H1 (cell line): ENCODE measurements around the gene RPL28. TPM values are rescaled to one million over a fixed set of nuclear protein-coding genes. Genes with fewer than 3 reads are reported as not detected.

ENCODE experiments used
- CTCF ChIA-PET: fragments of 300-600 bp; sonication (Branson Sonifier 250); formaldehyde crosslinking; loops from one replicate; lab custom pipeline; 2021; ENCODE audit not compliant: partially characterized antibody; lab: Charles Lee
- POLR2A ChIA-PET: fragments of 300-600 bp; sonication (Branson Sonifier 250); formaldehyde crosslinking; loops from one replicate; lab custom pipeline; 2021; ENCODE audit warnings: inconsistent platforms; ENCODE audit not compliant: partially characterized antibody; lab: Charles Lee
- DNase-seq, 2 experiments: peaks; one replicate each; pipeline versions ENCODE4 v3.0.0 to v3.0.0-alpha.2; 2010 to 2022; ENCODE audit warnings: low spot score in 2 of 2, low read depth in 1 of 2, mixed read lengths in 1 of 2
- FAIRE-seq: peaks from 2 replicates; lab custom pipeline; 2011; peaks lifted over from hg19 to GRCh38; lab: Jason Lieb, UNC
- H2AFZ ChIP-seq: 2 replicates; pipeline ENCODE4 v1.8.1; 2012; ENCODE audit warnings: low read length, inconsistent platforms
- H2AK5ac ChIP-seq: 2 replicates; pipeline ENCODE4 v1.6.1; 2013; ENCODE audit warnings: low read depth, low read length
- H2BK120ac ChIP-seq: replicated peaks from 2 replicates; pipeline ENCODE3; 2013; ENCODE audit warnings: low read depth, low read length, inconsistent platforms
- H2BK12ac ChIP-seq: 2 replicates; pipeline ENCODE4 v1.6.1; 2013; ENCODE audit warnings: low read depth, low read length
- H2BK15ac ChIP-seq: 2 replicates; pipeline ENCODE4 v1.6.1; 2013; ENCODE audit warnings: low read length
- H2BK20ac ChIP-seq: 2 replicates; pipeline ENCODE4 v1.6.1; 2013; ENCODE audit warnings: low read length
- H2BK5ac ChIP-seq: 2 replicates; pipeline ENCODE4 v1.6.1; 2013; ENCODE audit warnings: low read depth, low read length
- H3K14ac ChIP-seq: 2 replicates; pipeline ENCODE4 v1.6.1; 2013; ENCODE audit warnings: inconsistent platforms; ENCODE audit not compliant: insufficient read length
- H3K18ac ChIP-seq: 2 replicates; pipeline ENCODE4 v1.6.1; 2013; ENCODE audit warnings: low read length; ENCODE audit errors: extremely low read depth
- H3K23ac ChIP-seq: 2 replicates; pipeline ENCODE4 v1.6.1; 2013; ENCODE audit warnings: inconsistent platforms; ENCODE audit not compliant: insufficient read length
- H3K23me2 ChIP-seq: 2 replicates; pipeline ENCODE4 v1.6.1; 2013; ENCODE audit warnings: low read depth, low read length
- H3K27ac ChIP-seq: 2 replicates; pipeline ENCODE4 v1.6.1; 2011; ENCODE audit warnings: low read depth, low read length, inconsistent platforms
- H3K27me3 ChIP-seq, 4 experiments: replicated peaks in 1 of 4; 1 replicate in 1 of 4; 2 replicates in 3 of 4; pipeline versions ENCODE4 v1.6.1 to v1.8.1; 2011 to 2013; ENCODE audit warnings: low read length in 3 of 4, mild to moderate bottlenecking in 3 of 4, inconsistent platforms in 2 of 4, mixed read lengths in 2 of 4, moderate library complexity in 1 of 4; ENCODE audit not compliant: control insufficient read depth in 3 of 4, insufficient read depth in 3 of 4; ENCODE audit errors: extremely low read depth in 1 of 4
- H3K36me3 ChIP-seq, 4 experiments: 2 replicates each; pipeline versions ENCODE4 v1.6.1 to v1.8.1; 2011 to 2013; ENCODE audit warnings: mild to moderate bottlenecking in 4 of 4, low read length in 3 of 4, moderate library complexity in 2 of 4, control low read depth in 1 of 4, inconsistent platforms in 1 of 4; ENCODE audit not compliant: insufficient read depth in 4 of 4, control insufficient read depth in 2 of 4
- H3K4ac ChIP-seq: replicated peaks from 2 replicates; pipeline ENCODE3; 2013; ENCODE audit warnings: low read length, low read depth, mixed read lengths, inconsistent platforms; ENCODE audit not compliant: insufficient read length
- H3K4me1 ChIP-seq, 4 experiments: replicated peaks in 1 of 4; 1 replicate in 1 of 4; 2 replicates in 3 of 4; pipeline versions ENCODE4 v1.6.1 to v1.8.1; 2011 to 2013; ENCODE audit warnings: low read length in 3 of 4, inconsistent platforms in 2 of 4, mixed read lengths in 1 of 4; ENCODE audit not compliant: insufficient read depth in 4 of 4, control insufficient read depth in 3 of 4
- H3K4me2 ChIP-seq, 2 experiments: 2 replicates each; pipeline versions ENCODE4 v1.6.1 to v1.8.1; 2011 to 2013; ENCODE audit warnings: low read depth in 2 of 2, low read length in 2 of 2, control low read depth in 1 of 2, inconsistent platforms in 1 of 2, mild to moderate bottlenecking in 1 of 2; ENCODE audit not compliant: insufficient read depth in 1 of 2
- H3K4me3 ChIP-seq, 4 experiments: fragments of 200-600, 300-600 bp in 1 of 4; sonication (generic), shearing (Covaris generic), sonication (Bioruptor Twin) in 1 of 4; 2 replicates each; pipeline versions ENCODE4 v1.5.1 to v1.8.1; 2011 to 2016; ENCODE audit warnings: low read length in 4 of 4, low read depth in 3 of 4, control low read depth in 2 of 4, inconsistent platforms in 2 of 4, mild to moderate bottlenecking in 2 of 4, mixed read lengths in 1 of 4, moderate library complexity in 1 of 4; ENCODE audit not compliant: insufficient read depth in 2 of 4; ENCODE audit errors: extremely low read depth in 1 of 4
- H3K56ac ChIP-seq: replicated peaks from 2 replicates; pipeline ENCODE3; 2013; ENCODE audit warnings: low read depth, mild to moderate bottlenecking, mixed read lengths, low read length, inconsistent platforms; ENCODE audit not compliant: insufficient read length
- H3K79me1 ChIP-seq: 2 replicates; pipeline ENCODE4 v1.6.1; 2013; ENCODE audit warnings: low read depth, low read length, control low read depth
- H3K79me2 ChIP-seq, 2 experiments: 2 replicates each; pipeline versions ENCODE4 v1.6.1 to v1.8.1; 2012 to 2013; ENCODE audit warnings: low read length in 2 of 2, mild to moderate bottlenecking in 2 of 2, inconsistent platforms in 1 of 2; ENCODE audit not compliant: insufficient read depth in 2 of 2, control insufficient read depth in 1 of 2
- H3K9ac ChIP-seq, 4 experiments: replicated peaks in 1 of 4; 1 replicate in 1 of 4; 2 replicates in 3 of 4; pipeline versions ENCODE4 v1.6.1 to v1.8.1; 2011 to 2013; ENCODE audit warnings: low read depth in 3 of 4, low read length in 3 of 4, control low read depth in 2 of 4, mild to moderate bottlenecking in 2 of 4, moderate library complexity in 2 of 4, inconsistent platforms in 1 of 4; ENCODE audit errors: extremely low read depth in 1 of 4
- H3K9me3 ChIP-seq, 2 experiments: 2 replicates each; pipeline versions ENCODE4 v1.6.1 to v1.8.1; 2012 to 2013; ENCODE audit warnings: mild to moderate bottlenecking in 2 of 2, moderate library complexity in 2 of 2, control low read depth in 1 of 2, inconsistent platforms in 1 of 2, low read depth in 1 of 2, low read length in 1 of 2, mixed read lengths in 1 of 2; ENCODE audit not compliant: insufficient read depth in 2 of 2
- H4K20me1 ChIP-seq, 2 experiments: replicated peaks in 1 of 2; 2 replicates each; pipeline versions ENCODE3 to v1.8.1; 2011 to 2013; ENCODE audit warnings: inconsistent platforms in 2 of 2, low read length in 2 of 2, mild to moderate bottlenecking in 1 of 2; ENCODE audit not compliant: insufficient read depth in 2 of 2, control insufficient read depth in 1 of 2
- H4K5ac ChIP-seq: 2 replicates; pipeline ENCODE4 v1.6.1; 2013; ENCODE audit warnings: low read length, low read depth, mixed read lengths, inconsistent platforms; ENCODE audit not compliant: insufficient read length
- H4K8ac ChIP-seq: 2 replicates; pipeline ENCODE4 v1.8.0; 2013; ENCODE audit warnings: mild to moderate bottlenecking, moderate library complexity, low read length, inconsistent platforms; ENCODE audit not compliant: insufficient read depth; ENCODE audit errors: extremely low read depth
- H4K91ac ChIP-seq: replicated peaks from 2 replicates; pipeline ENCODE3; 2013; ENCODE audit warnings: low read length, mixed read lengths, inconsistent platforms; ENCODE audit not compliant: insufficient read length
- CBX5 ChIP-seq: fragments of 300-800, 300-1000 bp; sonication (generic); IDR thresholded peaks from 2 replicates; pipeline ENCODE4 v1.7.1; 2016; ENCODE audit warnings: antibody characterized with exemption, low read length, low read depth
- E2F6 ChIP-seq: IDR thresholded peaks from 2 replicates; pipeline ENCODE4 v1.6.1; 2012; ENCODE audit warnings: inconsistent platforms
- EGR1 ChIP-seq: IDR thresholded peaks from 2 replicates; pipeline ENCODE4 v1.6.1; 2011; ENCODE audit warnings: low read depth, low read length, borderline replicate concordance
- JUND ChIP-seq: IDR thresholded peaks from 2 replicates; pipeline ENCODE4 v1.6.1; 2011; ENCODE audit warnings: mild to moderate bottlenecking, improper control_type of control experiment, low read length
- SIRT6 ChIP-seq: IDR thresholded peaks from one replicate; pipeline ENCODE4 v1.7.1; 2012; ENCODE audit warnings: low read length, inconsistent platforms
- SIX5 ChIP-seq: IDR thresholded peaks from 2 replicates; pipeline ENCODE4 v1.6.1; 2011; ENCODE audit warnings: mild to moderate bottlenecking, low read depth, low read length
- SP1 ChIP-seq: IDR thresholded peaks from 2 replicates; pipeline ENCODE4 v1.6.1; 2011; ENCODE audit warnings: low read depth, low read length
- SP2 ChIP-seq: IDR thresholded peaks from 2 replicates; pipeline ENCODE4 v1.6.1; 2012; ENCODE audit warnings: mild to moderate bottlenecking, low read length, inconsistent platforms
- TEAD4 ChIP-seq: IDR thresholded peaks from 2 replicates; pipeline ENCODE4 v1.6.1; 2012; ENCODE audit warnings: low read depth, low read length, inconsistent platforms, mixed read lengths
- USF2 ChIP-seq: IDR thresholded peaks from 2 replicates; pipeline ENCODE4 v1.6.1; 2011; ENCODE audit warnings: low read length, improper control_type of control experiment
- WGBS, 2 experiments: shearing (Covaris generic) in 1 of 2; methylation state at CpG; one replicate each; pipeline versions ENCODE4 v1.1.6 to v1.1.7; 2013 to 2015; ENCODE audit warnings: low lambda C conversion rate in 2 of 2, mixed read lengths in 2 of 2, inconsistent platforms in 1 of 2, low coverage in 1 of 2, missing lambda C conversion rate in 1 of 2; ENCODE audit not compliant: insufficient replicate concordance in 2 of 2, insufficient coverage in 1 of 2, insufficient read length in 1 of 2; ENCODE audit errors: extremely low coverage in 1 of 2, missing lambda C conversion rate in 1 of 2; 5-methylcytosine and 5-hydroxymethylcytosine counted together
- polyA plus RNA-seq, 7 experiments: library from polyadenylated mRNA; depleted of rRNA in 3 of 7; stranded (reverse) in 5 of 7; unstranded in 2 of 7; fragments of >200 nt in 5 of 7; fragments of 200-250 nt in 2 of 7; gene quantifications; 1 replicate in 5 of 7; 2 replicates in 1 of 7; 4 replicates in 1 of 7; pipeline versions ENCODE4 v1.2.1 to v1.2.3, GENCODE V29; 2011 to 2013; ENCODE audit warnings: missing spikeins in 2 of 7, mixed read lengths in 2 of 7
- total RNA-seq: library from RNA; stranded (reverse); fragmentation: NEBNext Ultra II Directional; extraction: Animal tissue kit (Norgen Biotek cat#: 25700); gene quantifications from 2 replicates; pipeline ENCODE4 v1.2.1, GENCODE V29; 2021

Gene RPL28
- total and polyA plus RNA-seq, 2 of the 8 experiments (the other 6 are each of a cell fraction or from before 2014, with no cell fraction given), result 2,123 to 8,402 TPM

- DNase-seq (no peak), FAIRE-seq (no peak)
- H2BK12ac ChIP-seq, result 0 out of 2 replicates have a peak overlapping the region, but pooled peaks have one; percentile 39
- CTCF ChIA-PET, result interaction anchor here (0.9 to 2.0 kb wide), 4 partner anchors 11 to 64 kb away, joined by 5 to 9 read pairs (median 6); partner anchors contain the start of gene TMEM238
- H2AFZ ChIP-seq, result no peak overlapping the region
- no peaks in the 10 kb centered on the region for H3K9me3 ChIP-seq
- peaks cover 0 to 7% (median 0%) of the 10 kb centered on the region in 4 experiments; a peak in 1 of 8 replicates for H3K36me3 ChIP-seq
- H2BK5ac ChIP-seq, result no peak overlapping the region
- H3K27ac ChIP-seq, result no peak overlapping the region
- H3K4me2 ChIP-seq, result peak overlapping the region; percentile 48 to 88; a peak in 3 of 4 replicates
- no peaks in the 10 kb centered on the region for H3K79me2 ChIP-seq
- 41% methylated on average over 13 of the region's 13 CpGs; no CpG with 5 or more reads in 1 of the 2 experiments for WGBS, 2 experiments
- H2BK15ac ChIP-seq, result 0 out of 2 replicates have a peak overlapping the region, but pooled peaks have one; percentile 46
- peaks cover 0 to 10% of the 10 kb centered on the region in 2 experiments for H4K20me1 ChIP-seq
- H4K5ac ChIP-seq, result peak overlapping the region; percentile 26
- H3K27me3 ChIP-seq, result peaks cover 17 to 56% (median 46%) of the 10 kb centered on the region in 4 experiments
- H2BK20ac ChIP-seq, result 0 out of 2 replicates have a peak overlapping the region, but pooled peaks have one; percentile 48
- no peak overlapping the region for H3K9ac ChIP-seq
- H2AK5ac ChIP-seq, result no peak overlapping the region
- no peak overlapping the region for H4K91ac ChIP-seq
- no peak overlapping the region for H3K23ac ChIP-seq
- POLR2A ChIA-PET, result interaction anchor here (1.0 to 1.7 kb wide), 7 partner anchors 15 to 52 kb away, joined by 3 to 5 read pairs (median 4); partner anchors contain the start of genes IL11, KMT5C and TMEM238
- peak overlapping the region; percentile 48; the same call in 1 of the 2 replicates for H3K18ac ChIP-seq
- no peak overlapping the region for H3K4ac ChIP-seq
- peaks cover 0 to 16% (median 9%) of the 10 kb centered on the region in 4 experiments; a peak in 6 of 7 replicates for H3K4me1 ChIP-seq
- TF ChIP-seq SIX5 (no peak), EGR1 (no peak), SP1 (no peak), JUND (no peak), TEAD4 (no peak), SIRT6 (no peak), SP2 (no peak), USF2 (no peak), CBX5 (no peak), E2F6 (no peak)
- TF ChIP-seq, all 59 proteins: peak for 0
- Histone ChIP-seq H3K56ac (no peak overlapping the region), H3K79me1 (no peaks in the 10 kb centered on the region), H3K23me2 (peaks cover 11% of the 10 kb centered on the region; the same call in 1 of the 2 replicates), H4K8ac (no peak overlapping the region), H2BK120ac (no peak overlapping the region), H3K4me3 (no peak overlapping the region), H3K14ac (no peak overlapping the region)
These were observed 30.4 kb upstream of the RPL28 start for GRCh38 chr19:55355213-55355821.
